Activated effector memory CD4-positive, alpha-beta T cell treated with anti-CD3 and anti-CD28 coated beads, Interleukin-2, amount 50 U/mL, for 16 hours (primary cell): Measurements from ENCODE around the gene NDUFAF5.
A peak's percentile ranks its signal among the peaks of the same experiment; 100 is the strongest.

ENCODE experiments used
- DNase-seq: peaks from one replicate; pipeline ENCODE4 v3.0.0-alpha.2; 2020

NDUFAF5 gene

GRCh38 chr20:13778827-13779226 is 6.0 kb upstream of the NDUFAF5 start:
- DNase-seq: no peak

DNA sequence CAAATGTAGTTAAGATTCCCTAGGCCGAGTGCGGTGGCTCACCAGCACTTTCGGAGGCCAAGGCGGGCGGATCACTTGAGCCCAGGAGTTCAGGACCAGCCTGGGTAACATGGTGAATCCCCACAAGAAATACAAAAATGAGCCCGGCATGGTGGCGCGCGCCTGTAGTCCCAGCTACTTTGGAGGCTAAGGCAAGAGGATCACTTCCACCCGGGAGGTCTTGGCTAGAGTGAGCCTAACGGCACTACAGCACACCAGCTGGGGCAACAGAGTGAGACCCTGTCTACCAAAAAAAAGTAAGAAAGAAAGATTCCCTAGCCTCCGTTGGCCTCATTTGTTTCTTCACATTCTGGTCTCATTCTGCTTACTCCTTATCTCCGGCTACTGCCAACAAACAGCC is 1.3 kb upstream of the NDUFAF5 start:
- no peak for DNase-seq

- DNase-seq: no peak
These were observed 446 bp upstream of the NDUFAF5 start for GRCh38 chr20:13784271-13784892.

- DNase-seq: no peak
These were observed 1.5 kb downstream of the NDUFAF5 start for GRCh38 chr20:13786143-13786828.

DNA sequence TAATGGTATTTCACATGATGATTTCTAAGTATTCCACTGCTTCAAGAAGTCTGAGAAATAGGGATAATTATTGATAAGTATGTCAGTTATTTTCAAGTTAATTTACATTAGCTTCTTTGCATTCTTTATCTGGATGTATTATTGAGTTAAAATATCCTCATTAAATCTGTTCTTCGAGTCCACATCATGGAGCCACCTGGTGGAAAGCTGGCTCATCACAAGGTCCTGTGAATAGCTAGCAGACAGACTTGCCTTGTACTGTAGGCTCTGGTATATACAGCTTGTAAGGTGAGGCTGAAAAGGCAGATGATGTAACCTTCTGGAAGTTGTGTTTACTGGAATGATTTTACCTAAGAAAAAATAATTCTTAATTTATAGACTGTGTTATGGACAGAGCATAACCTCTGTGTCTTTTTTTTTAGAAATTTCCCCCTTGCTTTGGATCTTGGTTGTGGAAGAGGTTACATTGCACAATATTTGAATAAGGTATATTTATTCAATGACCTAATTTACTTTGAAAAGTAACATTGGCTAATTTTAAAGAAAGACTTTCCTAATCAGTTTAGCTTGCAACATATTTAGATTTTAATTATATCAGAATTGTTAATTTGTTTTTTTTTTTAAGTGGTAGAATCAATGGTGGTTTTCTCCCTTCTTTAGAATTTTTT is 3.5 kb downstream of the NDUFAF5 start:
- DNase-seq: peak; percentile 69

DNA sequence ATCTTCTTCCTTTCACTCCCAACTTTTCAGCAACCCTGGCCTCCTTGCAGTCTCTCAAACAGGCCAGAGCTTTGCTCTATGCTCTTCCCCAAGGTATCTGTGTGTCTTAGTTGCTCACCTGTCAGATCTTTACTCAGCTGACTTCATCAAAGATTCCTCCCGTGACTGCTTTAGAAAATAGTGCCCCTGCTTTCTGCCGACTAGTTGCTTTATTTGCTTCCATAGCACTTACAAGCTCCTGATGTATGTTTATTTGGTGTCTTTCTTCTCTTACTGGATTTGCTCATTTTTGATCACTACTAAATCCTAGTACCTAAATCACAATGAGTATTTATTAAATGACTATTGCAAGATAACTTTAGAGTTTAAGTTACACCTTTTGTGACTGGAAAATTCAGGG is 5.9 kb downstream of the NDUFAF5 start:
- DNase-seq: no peak

- DNase-seq: no peak
These were observed 7.0 kb downstream of the NDUFAF5 start for GRCh38 chr20:13791540-13792459.

- DNase-seq: no peak
These were observed 8.2 kb downstream of the NDUFAF5 start for GRCh38 chr20:13793001-13793400.

GRCh38 chr20:13794667-13795066 is 9.8 kb downstream of the NDUFAF5 start:
- DNase-seq: no peak

DNA sequence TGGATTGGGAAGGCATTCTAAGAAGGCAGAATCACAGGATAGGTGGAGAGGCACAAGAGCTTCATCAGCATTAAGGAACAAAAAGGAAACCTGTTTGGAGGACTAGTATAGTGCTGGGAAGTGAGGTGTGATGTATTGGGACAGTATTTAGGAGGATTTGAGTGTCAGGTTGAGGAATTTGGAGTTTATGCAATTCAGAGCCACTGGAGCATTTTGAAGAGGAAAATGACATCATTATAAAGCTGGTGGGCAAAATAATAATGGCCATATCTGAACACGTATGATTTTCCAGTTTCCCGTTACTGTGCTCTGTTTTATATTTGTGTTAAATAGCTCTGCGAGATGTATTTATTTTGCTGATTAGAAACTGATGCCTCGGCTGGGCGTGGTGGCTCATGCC is 14.2 kb downstream of the NDUFAF5 start:
- no peak for DNase-seq

DNA sequence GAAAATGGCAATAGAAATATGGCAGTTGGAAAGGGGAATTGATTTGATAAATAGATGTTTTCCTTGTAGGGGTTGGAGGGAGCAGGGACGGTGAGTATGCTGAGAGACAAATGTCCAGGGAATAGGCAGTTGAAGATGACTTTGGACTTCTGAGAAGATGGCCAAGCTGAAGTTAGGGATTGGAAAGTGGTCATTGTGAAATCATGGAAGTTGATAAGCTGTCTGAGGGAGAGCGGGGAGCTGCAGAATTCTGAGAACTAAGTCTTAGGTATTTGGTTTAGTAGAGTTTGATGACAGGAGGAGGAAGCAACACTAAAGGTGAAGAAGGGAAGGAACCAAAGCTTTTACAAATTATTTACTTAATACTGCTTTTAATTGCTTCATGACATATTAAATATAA is 15.1 kb downstream of the NDUFAF5 start:
- DNase-seq: no peak

DNA sequence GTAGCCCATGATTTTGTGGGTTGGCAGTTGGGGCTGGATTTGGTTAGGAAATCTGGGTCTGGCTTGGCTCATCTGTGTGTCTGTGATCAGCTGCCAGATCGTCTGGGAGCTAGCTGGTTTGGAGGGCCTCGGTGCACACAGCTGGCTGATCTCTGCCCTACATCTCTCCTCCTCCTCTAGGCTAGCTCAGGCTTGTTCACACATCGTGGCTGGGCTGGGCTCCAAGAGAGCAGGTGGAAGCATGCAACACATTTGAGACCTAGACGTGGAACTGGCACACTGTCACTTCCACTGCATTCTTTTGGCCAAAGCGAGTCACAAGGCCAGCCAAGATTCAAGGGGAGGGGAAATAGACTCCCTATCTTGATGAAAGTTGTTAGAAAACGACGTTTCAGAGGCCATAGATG is 15.9 kb downstream of the NDUFAF5 start:
- DNase-seq: no peak

GRCh38 chr20:13809373-13809772 is 24.5 kb downstream of the NDUFAF5 start:
- DNase-seq: no peak

DNA sequence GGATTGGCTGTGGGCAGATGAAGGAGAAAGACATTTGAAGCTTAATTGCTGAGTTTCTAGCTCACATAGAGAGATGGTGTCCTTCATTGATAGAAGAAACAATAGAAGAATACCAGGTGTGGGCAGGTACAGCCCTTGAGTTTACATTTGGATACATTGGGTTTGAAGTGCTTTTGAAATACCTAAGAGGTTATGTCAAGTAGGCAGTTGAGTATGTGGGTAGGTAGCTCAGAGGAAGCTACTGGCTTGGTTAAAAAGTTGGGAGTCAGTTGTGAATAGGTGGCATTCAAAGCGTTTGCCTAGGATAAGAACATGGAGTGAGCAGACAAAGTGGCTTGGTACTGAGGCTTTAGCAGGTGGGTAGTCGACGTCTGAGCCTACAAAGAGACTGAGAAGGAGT is 25.0 kb downstream of the NDUFAF5 start:
- DNase-seq: no peak

GRCh38 chr20:13810446-13810845 is 25.6 kb downstream of the NDUFAF5 start:
- no peak for DNase-seq

GRCh38 chr20:13813910-13814309 is 29.1 kb downstream of the NDUFAF5 start:
- DNase-seq: no peak

- DNase-seq: no peak
These were observed 29.8 kb downstream of the NDUFAF5 start for GRCh38 chr20:13814672-13815071.

DNA sequence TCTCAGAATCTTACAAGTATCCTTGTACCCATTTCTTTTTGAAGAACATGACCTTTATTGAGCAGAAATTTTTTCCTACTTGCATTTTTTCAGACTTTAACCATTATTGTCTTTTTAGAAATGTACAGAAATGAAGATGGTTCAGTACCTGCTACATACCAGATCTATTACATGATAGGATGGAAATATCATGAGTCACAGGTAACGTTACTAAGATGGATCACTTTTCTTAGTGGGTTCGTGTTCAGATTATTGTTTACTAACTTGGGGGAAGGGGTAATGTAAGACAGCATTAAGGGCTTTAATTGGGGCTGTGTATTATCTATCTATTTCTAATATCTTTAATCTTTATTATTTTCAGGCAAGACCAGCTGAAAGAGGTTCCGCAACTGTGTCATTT is 31.9 kb downstream of the NDUFAF5 start:
- no peak for DNase-seq

DNA sequence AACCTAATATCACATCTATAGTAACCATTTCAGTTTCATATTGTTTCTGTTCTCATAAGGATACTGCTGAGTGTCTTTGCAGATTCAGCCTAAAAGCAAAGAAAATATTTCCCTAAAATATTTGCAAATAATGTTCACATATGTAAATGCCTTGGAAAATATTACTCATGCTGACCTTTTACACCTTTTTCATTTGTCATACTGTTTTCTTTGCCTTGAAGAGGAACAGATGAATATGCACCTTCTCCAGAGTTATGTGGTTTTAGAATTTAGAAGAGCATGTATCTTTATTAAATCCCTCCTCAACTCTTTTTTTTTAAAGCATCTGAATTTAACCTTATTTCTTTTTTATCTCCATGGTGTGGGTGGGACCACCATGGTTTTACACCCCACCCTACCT is 32.5 kb downstream of the NDUFAF5 start:
- DNase-seq: no peak

DNA sequence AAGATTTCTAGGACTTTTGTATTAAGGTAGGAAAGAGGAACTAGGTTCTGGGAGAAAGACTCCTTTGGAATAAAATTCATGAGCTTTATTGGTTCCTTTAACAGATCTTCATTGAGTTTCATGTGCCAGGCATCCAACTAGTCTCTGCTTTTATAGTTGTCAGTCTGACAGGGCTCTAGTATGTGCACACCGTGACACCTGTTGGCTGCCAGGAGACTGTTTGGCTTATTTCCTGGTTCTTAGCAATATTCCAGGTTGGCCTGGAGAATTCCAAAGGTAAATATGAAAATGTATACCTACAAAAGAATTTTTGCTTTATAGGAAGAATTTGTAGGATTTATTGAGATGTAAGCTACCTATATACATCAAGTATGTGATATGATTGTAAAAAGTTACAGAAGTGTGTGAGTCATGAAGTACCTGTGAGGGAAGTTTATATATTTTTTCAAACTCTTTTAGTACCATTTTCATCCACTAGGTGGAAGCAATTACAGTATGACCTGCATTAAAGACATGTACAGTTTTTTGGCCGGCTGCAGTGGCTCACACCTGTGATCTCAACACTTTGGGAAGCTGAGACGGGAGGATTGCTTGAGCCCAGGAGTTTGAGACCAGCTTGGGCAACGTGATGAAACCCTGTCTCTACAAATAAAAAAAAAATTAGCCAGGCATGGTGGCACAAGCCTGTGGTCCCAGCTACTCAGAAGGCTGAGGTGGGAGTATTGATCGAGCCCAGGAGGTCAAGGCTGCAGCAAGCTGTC is 35.2 kb downstream of the NDUFAF5 start:
- DNase-seq: no peak

DNA sequence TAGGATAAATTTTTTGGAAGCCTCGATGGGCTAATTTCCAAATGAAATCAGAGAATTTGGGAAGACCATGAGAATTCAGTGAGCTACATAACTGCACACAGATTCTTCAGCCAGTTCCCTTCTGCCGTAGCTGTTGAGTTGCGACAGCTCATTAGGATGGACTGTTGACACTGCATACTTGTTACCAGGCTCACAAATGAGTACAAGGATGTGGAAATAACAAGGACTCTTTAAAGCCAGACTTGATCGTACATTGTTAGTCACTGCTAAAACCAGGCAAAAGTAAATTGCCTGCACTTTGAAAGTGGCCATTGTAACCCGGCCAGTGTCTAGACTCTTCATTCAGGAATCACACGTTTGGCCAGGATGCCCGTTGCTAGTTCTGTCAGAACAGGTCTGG is 37.0 kb downstream of the NDUFAF5 start:
- no peak for DNase-seq

DNA sequence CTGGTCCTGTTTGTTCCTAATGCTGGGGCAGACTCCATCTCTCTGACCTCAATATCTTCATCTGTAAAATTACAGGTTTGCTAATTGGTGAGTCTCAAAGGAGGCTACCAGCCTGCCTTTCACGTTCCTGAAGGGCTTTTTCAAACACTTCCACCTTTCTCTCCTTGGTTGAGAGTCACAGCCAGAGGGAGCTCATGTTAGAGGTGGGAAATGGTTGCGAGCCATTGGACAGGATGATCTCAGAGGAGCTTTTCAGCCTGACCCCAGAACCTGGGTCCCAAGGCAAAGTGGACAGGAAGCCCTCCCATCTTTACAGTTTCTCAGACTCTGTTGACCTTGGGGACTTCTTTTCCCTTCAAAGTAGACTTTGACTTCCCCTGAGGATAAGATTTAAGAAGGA is 37.6 kb downstream of the NDUFAF5 start:
- no peak for DNase-seq

GRCh38 chr20:13824459-13824858 is 39.6 kb downstream of the NDUFAF5 start:
- DNase-seq: no peak
